ENCODE data around the gene BEGAIN.
"Not testable (repeated sequence)": the region's sequence is repeated elsewhere in the genome, so short reads cannot be mapped to it uniquely, and the experiment has no call there.

Gene BEGAIN

DNA sequence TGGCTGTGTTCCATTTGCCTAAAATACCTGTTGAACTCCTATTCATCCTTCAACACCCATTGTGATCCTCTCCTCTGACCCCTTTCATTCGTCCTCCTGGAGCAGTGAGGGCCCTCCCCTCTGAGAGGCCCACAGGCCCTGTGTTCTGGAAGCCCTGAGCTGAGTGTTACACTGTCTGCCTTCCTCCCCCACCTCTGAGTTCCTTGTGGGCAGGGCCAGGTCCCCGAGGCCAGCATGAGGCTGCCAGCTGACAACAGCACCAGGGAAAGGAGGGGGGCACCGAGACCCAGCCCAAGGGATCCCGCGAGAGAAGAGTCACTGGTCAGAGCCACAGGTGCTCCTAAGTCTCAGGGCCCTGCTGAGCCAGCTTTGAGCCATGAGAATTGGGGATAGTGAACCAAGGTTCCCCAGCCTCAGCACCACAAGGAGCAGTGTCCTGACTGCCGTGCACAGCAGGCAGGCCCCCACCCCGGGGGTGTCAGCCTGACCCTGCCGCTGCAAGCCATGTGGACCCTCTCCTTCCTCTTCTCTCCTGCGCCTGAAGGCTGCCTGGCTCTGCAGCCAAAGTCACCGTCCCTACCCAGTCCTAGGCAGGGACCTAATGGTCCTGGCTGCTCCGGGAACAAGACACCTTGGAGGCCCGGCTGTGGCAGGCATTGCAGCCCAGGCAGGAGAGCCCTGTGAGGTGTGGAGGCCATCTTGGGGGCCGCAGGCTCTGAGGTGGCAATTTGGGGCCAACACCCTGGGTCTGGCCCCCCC lies 52.5 kb downstream of the BEGAIN start:
- no peak for DNase-seq

DNA sequence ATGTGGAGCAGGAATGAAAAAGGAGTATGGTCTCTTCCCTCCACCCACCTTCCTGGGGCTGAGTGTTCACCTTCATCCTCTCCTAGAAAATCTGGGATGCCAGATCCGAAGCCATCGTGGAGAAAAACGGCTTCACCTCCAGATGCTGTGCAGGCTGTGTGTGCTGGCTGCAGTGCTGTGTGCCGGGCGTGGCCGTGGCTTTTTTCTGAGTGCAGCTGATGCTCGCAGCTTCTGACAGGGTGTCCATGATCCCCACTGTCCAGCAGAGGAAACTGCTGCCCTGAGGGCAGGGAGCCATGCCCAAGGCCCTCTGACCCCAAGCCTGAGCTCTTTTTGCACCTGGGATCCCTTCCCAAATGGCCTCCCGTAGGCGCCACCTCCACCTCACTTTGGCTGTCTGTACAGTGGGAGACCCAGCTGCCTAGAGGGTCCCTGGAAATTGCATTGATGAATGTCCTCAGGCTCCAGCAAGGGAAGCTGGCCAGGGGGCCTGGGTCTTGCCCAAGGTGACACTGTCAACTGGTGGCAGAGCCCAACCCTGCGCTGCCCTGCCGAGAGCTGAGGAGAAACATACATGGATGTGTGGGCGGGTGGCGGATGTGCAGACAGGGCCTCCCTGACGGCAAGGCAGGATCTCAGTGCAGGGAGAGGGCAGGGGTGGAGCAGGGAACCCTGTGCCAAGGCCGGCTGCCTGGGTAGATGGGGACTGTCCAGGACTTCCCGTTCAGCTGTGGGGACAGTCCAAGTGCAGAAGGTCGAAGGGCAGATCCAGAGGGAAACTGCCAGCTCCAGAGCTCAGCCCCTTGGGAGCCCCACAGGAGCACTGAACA lies 53.3 kb downstream of the BEGAIN start:
- no peak for DNase-seq

DNA sequence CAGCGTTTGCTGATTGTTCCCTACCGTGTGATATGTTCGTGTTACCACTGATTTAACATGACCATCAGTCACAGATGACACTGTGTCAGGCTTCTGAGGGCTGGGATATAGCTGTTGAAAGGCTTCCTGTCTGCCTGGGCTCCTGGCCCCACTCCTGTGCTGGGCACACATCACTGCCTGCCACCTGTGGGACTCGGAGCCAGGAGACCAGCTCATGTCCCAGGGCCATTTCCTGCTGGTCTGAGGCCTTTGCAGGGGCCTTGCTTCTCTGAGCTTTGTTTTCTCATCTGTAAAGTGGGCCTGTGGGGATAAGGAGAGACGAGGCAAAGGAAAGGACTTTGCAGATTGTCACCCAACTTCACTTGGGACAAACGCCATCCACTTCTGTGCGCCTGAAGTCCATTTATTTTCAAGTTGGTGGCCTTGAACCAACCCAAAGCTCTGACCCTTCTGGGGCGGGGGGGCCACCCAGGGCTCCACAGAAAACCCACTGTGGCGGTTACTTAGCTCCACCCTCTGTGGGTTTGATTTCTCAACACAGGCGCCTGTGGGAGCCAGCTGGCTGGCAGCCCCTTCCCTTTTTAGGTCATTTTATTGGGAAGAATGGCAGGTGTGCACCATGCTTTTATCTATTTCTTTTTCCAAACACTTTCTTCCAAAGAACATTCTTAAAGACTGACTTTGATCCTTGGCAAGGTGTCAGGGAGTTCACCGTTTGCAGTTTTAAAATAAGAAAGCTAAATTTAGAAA lies 54.1 kb downstream of the BEGAIN start:
- DNase-seq: no peak

DNA sequence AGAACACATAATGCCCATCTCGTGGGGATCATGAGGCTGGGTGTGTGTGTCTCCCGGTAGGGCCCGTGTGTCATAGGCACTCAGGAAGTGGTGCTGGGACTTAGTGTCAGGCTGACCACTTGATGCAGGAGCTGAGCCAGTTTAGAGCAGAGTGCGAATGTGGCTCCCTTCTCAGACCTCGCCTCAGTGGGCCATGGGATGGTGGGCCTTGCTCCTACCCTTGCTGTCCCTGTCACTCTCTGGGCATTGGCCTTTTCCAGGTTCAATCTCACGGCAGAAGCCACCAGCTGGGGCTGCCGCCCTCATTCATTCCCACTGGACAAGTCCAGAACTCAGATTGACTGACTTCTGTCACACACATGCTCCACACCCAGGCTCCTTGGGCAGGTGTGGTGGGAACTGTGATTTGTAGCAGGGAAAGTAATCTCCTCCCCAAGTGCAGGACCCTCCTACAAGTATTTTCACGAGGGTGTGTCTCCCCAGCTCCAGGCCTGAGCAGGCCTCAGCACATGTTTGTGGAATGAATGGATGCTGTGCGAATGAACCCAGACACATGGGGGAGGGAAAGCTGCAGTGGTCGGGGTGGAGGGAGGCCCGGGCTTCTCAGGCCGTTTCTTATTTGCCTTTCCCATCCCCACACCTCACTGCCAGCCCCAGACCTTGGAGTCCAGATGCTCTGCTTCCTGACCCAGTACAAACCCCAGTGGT lies 54.9 kb downstream of the BEGAIN start:
- DNase-seq: no peak

DNA sequence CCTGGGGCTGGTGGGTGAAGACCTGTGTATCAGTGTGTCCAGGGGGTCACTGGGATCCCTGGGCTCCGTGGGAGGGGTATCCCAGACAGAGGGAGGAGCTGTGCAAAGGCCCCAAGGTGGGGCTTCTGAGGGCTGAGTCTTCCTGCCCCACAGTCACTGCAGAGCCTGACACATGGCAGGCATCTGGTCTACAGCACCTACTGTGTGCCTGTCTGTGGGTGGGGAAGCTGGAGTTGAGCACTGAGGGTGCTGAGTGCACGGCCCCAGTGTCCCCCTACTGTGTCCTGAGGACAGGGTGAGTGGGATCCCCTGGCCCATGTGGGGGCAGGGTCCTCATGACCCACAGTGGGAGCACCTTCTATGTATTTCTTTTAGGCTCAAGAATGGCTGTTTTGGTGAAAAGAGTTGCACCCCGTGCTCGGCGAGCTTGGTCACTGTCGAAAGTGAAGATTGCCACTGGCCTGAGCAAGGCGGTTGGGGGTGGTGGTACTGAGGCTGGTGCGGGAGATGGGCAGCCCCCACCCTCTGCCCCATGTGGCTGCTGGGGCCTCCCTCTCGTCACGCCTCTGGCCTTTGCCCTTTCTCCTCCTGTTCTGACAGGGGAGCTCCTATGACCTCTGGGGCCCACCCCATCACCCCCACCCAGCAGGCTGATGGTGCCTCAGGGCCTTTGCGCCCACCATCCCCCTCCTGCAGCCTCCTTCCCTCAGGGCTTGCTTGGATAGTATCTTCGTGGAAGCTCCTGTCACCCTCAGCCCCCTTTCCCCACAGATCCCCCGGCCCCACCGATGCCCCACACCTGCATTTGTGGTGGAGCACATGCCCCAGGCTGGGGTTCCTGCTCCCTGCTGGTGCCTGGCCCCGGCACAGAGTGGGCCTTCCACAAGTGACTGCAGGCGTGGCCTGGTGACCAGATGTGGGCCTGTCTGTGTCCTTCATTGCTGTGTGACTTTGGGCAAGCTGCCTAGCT lies 55.8 kb downstream of the BEGAIN start:
- no peak for DNase-seq

DNA sequence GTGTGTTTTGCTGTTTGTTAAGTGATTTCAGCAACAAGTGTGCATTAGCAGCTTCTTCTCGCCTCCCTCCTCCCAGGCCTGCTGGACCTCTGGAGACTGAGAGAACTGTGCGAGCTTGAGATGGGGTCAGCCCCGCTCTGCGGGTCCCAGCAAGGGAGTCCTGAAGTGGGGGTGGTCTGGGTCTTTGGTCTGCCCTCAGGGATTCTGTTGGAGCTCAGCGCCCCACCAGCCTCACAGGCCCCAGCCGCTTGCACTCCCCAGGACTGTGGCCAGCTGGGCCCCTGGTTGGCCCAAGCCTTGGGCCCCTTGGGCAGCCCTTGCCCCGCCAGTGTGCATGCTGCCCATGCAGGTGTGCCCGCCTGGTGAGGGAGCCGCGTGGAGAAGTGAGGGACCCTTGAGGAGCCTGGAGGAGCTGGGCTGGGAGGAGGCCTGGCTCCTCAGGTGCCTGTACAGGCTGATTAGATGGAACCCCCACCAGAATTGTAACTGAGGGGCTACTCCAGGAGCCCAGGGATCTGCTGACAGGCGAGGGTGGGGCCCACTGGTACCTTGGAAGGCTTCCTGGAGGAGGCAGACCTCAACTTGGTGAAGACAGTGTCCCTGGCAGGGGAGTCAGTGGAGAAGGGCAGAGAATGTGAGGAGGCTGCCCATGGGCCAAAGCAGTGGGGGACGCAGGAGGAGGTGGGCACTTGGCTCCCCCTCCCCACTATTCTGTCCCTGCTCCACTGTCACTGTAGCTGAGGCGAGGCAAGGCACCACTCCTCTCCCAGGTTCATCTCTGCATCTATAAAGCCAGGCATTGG lies 56.7 kb downstream of the BEGAIN start:
- DNase-seq: no peak

DNA sequence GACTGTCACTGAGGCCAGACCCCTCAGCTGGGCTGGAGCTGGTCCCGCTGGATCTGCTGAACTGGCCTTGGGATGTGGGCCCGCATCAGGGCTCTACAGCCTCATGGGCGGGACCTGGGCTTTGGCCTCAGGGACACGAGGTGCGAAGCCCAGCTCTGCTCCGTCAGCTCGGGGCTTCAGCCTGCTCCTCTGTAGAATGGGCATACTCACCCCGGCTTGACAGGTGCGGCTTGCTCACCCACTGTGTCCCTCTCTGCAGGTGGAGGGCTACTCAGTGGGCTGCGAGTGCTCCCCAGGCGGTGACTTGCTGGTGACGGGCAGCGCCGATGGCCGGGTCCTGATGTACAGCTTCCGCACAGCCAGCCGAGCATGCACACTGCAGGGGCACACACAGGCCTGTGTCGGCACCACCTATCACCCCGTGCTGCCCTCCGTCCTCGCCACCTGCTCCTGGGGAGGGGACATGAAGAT lies 57.6 kb downstream of the BEGAIN start:
- DNase-seq: no peak

DNA sequence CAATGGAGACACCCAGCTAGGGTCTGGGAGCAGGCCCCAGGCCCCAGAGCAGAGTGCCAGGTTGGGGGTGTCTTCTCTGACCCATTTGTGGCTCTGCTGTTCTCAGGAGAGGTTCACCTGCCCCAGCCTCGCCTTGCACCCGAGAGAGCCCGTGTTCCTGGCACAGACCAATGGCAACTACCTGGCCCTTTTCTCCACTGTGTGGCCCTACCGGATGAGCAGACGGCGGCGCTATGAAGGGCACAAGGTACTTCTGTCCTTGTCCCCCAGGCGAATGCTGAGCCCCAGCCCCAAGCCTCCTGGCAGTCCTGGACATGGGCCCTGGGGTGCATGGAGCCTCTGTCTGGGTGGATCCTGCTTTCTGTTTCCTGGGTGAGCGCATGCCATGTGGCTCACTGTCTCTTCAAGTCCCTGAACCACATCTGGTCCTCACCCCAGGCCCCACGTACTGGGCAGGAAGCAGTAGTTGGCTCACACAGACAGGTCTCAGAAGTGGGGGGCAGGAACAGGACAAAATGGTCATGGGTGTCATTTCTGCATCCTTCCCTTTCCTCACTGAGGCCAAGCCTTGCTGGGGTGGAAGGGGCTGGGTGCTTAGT lies 58.2 kb downstream of the BEGAIN start:
- DNase-seq: no peak

DNA sequence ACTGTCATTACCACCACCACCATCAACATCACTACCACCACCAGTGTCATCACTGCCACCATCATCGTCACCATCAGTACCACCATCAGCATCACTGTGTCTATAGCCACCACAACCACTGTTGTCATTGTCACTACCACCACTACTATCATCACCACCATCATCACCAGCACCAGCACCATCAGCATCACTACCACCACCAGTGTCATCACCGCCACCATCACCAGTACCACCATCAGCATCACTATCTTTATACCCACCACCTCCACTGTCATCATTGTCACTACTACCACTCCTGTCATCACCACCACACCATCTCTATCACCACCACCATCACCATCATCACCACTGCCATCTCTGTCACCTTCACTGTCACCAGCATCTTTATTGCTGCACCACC lies 60.6 kb downstream of the BEGAIN start:
- no peak for DNase-seq

DNA sequence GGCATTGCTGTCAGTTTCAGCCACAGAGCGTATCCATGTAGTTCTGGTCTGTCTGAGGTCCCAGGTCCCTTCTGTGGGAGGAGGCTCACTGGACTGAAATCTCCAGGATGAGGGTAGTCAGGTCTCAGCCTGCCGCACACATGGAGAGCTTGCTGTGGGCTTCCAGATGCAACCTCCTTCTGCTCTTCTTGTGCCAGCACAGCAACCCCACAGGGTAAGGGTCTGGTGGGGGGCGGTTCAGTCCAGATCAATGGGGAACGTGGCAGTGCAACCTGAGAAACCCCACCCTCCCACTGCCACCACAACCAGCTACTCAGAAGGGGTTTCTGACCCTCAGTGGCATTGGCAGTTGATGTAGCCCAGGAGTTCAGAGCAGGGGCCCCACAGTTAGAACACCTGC lies 61.2 kb downstream of the BEGAIN start:
- no peak for DNase-seq

DNA sequence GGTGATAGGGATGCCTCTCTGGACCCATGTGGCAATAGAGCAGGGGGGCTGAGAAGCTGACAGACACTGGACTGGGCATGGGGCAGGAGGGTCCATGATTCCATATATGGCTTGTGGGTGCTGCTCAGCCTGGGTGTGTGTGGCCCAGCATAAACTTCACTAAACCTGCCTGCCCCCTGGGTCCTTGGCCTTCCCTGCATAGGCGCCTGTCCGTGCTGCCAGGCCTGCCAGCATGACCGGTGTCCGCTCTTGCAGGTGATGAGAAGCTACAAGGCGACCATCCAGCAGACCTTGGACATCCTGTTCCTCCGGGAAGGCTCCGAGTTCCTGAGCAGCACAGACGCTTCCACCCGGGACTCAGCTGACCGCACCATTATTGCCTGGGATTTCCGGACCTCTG lies 61.6 kb downstream of the BEGAIN start:
- no peak for DNase-seq

DNA sequence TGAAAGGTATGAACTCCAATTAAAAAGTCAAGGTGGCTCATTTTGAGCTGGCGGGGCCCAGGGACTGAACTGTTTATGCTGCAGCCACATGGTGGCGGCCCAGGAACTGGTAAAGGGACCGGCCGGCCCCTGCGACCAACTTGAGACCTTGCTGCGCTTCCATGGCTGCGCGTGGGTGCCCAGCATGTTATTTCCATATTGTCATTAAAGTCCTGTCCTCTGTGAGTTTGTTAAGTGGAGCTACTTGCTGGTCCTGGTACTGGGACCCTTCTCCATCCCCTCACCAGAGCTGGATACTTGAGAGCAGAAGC lies 62.3 kb downstream of the BEGAIN start:
- no peak for DNase-seq

DNA sequence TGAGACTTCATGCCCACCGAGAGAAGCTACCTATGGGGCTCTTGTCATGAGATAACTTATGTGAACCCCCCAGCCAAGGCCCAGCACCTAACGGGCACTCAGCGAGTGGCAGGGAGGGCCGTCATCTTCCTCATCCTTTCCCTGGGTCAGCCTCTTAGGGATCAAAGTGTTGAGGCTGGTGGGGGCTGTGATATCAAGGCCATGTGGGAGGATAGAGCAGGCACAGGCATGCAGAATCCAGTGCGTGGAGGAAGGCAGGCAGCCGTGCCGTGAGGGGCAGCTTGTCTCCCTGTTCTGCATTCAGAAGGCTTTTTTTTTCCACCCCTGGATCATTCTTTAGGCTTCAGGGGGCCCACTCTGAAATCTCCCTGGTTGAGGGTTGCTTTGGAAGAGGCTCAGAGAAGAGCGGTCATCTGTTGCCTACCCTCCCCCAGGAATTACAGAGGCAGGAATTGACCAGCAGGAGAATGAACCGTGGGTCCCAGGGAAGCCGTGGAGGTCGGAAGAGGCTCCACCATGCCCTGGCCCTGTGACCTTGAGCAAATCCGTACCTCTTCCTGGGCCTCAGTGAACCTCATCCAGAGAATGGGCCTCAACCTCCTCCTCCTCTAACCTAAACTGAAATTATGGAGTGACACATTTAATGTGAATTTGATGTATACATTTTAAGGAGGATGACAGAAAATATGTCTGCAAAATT lies 62.8 kb downstream of the BEGAIN start:
- no peak for DNase-seq

DNA sequence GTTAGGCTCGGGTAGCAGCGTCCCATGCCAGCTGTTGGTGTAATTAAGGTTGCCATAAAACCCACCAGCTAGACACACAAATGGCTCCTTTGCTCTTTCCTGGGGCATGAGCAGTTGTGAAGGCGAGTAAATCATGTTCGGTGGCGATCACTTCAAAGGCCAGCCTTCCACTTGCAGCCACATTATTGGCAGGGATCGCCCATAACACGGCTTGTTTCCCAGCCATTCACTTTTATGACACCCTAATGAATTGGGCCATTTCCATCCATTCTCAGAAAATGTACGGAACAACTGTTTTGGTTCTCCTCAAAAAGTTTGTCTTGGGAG lies 63.4 kb downstream of the BEGAIN start:
- DNase-seq: peak; percentile 48

DNA sequence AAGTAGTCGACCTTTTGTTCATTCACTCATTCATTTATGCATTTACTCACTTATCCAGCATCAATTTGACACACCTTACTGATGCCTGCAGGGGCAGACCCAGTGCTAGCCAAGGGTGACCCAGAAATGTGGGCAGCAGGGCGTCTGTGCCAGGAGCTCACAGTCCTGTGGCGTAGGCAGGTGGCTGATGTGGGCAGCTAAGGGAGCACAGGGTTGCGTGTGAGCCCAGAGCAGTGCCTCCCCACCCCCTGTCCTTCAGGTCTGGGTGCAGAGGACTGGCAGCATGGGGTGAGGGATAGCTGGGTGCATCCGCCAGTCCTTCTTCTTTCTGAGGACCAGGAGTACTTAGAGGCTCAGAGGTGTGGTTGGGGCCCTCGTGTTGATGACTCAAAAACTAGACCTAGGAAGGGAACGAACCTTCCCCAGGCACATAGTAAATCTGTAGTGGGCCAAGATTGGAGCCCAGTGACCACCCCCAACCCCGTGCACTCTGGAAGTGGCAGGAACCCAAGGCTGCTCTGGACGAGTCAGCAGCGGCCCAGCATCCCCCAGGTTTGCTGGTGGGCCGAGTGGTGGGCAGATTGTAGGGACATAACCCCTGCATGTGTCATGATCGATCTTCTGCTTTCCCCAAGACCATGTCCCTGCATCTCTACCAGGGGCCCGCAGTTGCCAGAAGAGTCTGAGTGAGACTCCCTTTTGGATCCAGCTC lies 63.9 kb downstream of the BEGAIN start:
- DNase-seq: no peak

DNA sequence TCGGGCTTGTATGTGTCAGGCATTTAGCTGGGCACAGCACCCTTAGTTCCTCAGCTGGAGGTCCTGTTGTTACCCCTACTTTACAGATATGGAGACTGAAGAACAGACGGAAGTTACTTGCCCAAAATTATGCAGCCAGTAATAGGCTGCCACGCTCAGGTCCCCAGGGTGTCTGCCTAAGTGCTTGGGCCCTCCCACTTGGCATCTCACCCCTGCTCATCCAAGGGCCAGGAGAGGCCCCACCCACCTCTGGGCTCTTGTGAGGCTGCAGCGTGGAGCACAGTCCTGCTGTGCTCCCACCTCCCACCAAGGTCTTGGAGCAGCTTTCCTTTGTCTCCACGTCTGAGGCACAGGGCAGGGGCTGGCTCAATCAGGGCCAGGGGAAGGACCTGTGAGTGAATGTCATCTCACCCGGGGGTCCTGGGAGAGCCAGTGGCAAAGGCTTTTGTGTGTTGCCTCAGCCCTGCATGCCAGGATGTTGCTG lies 64.6 kb downstream of the BEGAIN start:
- no peak for DNase-seq

DNA sequence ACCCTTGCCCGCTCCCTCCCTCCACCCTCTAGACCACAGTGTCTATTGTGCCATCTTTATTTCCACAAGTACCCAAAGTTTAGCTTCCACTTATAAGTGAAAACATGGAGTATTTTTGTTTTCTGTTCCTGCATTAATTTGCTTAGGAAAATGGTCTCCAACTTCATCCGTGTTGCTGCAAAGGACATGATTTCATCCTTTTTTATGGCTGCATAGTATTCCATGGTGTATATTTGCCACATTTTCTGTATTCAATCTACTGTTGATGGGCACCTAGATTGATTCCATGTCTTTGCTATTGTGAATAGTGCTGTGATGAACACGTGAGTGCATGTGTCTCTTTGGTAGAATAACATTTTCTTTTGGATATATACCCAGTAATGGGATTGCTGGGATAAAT lies 81.2 kb downstream of the BEGAIN start:
- DNase-seq: not testable (repeated sequence)

DNA sequence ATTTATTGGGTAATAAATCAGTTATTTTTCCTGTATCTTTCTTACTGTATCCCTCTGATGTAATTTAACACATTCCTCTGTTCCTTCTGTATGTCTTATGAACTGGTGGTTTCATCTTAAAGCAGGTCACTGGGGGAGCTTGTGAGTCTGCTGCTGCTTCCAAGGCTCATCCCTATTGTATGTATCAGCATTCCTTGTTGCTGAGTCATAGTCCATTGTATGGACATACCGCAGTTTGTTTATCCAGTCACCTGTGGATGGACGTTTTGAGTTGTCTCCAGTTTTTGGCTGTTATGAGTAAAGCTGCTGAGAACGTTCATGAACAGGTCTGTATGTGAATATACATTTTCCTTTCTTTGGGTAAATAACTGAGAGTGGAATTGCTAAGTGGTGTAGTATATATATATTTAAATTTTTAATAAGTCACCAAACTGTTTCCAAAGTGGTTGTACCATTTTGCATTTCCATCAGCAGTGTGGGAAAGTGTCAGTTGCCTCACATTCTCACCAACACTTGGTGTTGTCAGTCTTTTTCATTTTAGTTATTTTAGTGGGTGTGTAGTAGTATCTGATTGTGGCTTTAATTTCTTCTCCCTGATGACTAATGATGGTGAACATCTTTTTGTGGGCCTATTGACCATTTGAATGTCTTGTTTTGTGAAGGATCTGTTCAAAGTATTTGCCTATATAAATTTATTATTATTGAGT lies 82.7 kb downstream of the BEGAIN start:
- DNase-seq: no peak

DNA sequence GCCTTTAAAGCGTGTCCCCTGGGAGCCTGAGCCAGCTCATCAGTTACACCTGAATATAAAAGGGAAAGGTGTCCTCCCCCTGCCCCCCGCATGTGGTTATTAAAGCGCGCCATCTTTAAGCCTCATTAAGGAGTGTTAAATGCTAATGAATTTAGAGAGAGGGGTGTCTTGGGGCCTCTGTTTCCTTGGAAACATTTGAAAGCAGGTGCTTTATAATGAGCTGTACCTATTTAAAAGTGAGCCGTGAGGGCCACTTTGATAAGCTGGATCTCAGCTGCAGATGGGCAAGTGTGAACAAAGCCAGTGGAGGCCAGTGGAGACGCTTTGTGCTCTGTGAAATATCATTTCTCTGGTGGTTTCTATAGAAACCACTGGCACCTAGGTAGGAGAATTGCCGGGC lies 84.0 kb downstream of the BEGAIN start:
- DNase-seq: no peak

Measured in DMS 273 treated with DMSO at 0.1 percent for 48 hours (cell line).